Thyroid gland (tissue), 4 donors: ENCODE results near the gene PLEKHD1. TPM values are rescaled to one million over a fixed set of nuclear protein-coding genes. Genes with fewer than 3 reads are reported as not detected.
A peak's percentile ranks its signal among the peaks of the same experiment; 100 is the strongest.

ENCODE experiments used
- DNase-seq, 2 donors: peaks; one replicate each; pipeline ENCODE4 v3.0.0-alpha.2; 2019
- H3K27ac ChIP-seq, 3 donors: fragments of 200-600 bp; sonication (generic); 1 replicate in 2 of 3; 2 replicates in 1 of 3; pipeline ENCODE4 v1.5.1; 2016 to 2019; ENCODE audit warnings: mild to moderate bottlenecking in 1 of 3, moderate library complexity in 1 of 3
- H3K27me3 ChIP-seq: fragments of 200-600 bp; sonication (generic); one replicate; pipeline ENCODE4 v1.5.1; 2019
- H3K36me3 ChIP-seq, 2 donors: fragments of 200-600 bp; sonication (generic); one replicate each; pipeline ENCODE4 v1.5.1; 2016 to 2019
- H3K4me1 ChIP-seq, 2 donors: fragments of 200-600 bp; sonication (generic); one replicate each; pipeline ENCODE4 v1.5.1; 2017 to 2019
- H3K4me3 ChIP-seq, 3 donors: fragments of 200-600 bp; sonication (generic); replicated peaks in 1 of 3; 1 replicate in 2 of 3; 2 replicates in 1 of 3; pipeline ENCODE4 v1.5.1; 2016; ENCODE audit warnings: mild to moderate bottlenecking in 1 of 3
- H3K9me3 ChIP-seq: fragments of 200-600 bp; sonication (generic); one replicate; pipeline ENCODE4 v1.5.1; 2017
- POLR2A ChIP-seq, 2 donors: fragments of 450-650 bp; IDR thresholded peaks; one replicate each; pipeline ENCODE4 v1.6.1; 2017; ENCODE audit warnings: antibody characterized with exemption in 2 of 2, mild to moderate bottlenecking in 2 of 2, moderate library complexity in 1 of 2
- WGBS, 2 donors: methylation state at CpG; one replicate each; pipeline ENCODE4 v1.1.5; 2017; 5-methylcytosine and 5-hydroxymethylcytosine counted together
- intact Hi-C: fragments of 100-400 bp; cut with DNase I; formaldehyde crosslinking; loops from one replicate; pipeline ENCODE4 v1.15.1; 2023
- total RNA-seq, 4 donors: library from RNA; depleted of rRNA; stranded (reverse); fragments of >200 nt; gene quantifications; one replicate each; pipeline ENCODE4 v1.2.3, GENCODE V29; 2016
- TF ChIP-seq, protein P1 (sequence below), 6 experiments: fragments of 200-600 bp in 3 of 6; fragments of 450-650 bp in 3 of 6; sonication (generic) in 3 of 6; IDR thresholded peaks; one replicate each; pipeline ENCODE4 v1.5.1; 2016 to 2019; ENCODE audit warnings: antibody characterized with exemption in 6 of 6, mild to moderate bottlenecking in 2 of 6, inconsistent platforms in 1 of 6, moderate library complexity in 1 of 6

The PLEKHD1 gene
- total RNA-seq, 4 donors from 2014 or later = 0.40 to 7.6 (median 2.7) TPM

DNA sequence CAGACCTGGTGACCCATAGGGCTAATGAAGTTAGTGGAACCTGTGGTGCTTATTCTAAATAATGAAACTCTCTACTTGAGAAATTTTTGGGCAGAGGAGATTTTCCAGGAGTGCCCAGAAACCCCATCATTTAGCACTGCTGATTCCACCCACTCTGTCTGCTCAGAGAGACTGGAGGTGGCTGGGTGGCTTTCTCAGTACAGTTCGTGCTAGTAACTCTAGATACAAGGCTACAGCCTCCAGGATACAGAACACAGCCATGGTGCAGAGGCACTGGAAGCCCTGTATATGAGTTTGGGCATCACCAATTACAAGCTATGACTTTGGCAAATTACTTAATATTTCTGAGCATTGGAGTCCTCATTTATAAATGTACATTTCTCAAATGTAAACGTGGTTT is 57.8 kb downstream of the PLEKHD1 start:
- intact Hi-C loops = no loop called here

DNA sequence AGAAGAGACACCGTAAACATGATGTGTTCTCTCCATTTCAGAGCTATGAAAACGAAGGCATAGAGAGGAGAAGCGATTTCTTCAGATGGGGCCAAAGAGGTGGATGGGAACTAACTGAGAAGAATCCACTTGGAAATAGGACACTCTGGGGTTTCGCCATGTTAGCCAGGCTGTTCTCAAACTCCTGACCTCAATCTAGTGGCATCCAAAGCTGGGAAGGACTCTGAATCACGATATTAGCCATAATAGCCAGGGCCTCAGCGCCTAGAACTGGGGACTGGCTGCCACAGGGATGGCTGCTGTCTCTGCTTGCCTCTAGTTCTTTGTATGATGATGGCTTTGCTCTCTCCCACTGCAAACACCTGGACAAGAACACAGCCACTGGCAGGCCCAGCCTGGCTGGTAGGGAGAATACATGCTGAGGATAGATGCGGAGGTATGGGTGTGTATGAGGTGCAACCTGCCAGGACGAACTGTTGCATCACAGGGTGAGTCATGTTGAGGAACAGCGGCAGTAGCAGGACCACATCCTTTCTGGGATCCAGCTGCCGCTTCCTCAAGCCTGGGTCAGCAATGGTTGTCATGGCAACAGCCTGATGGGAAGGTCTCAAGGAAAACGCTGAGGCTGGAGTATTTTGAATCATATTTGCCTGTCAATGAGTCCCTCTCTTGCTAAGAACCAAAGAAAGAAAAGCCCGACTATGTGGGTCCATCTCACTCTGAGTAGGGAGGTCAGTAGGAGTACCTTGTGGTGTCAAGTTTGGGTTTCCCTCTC is 59.0 kb downstream of the PLEKHD1 start:
- H3K4me1 ChIP-seq = peaks cover 5 to 8% of the 10 kb centered on the region in 2 donors
- no peak overlapping the region for H3K4me3 ChIP-seq
- TF ChIP-seq, protein P1, sequence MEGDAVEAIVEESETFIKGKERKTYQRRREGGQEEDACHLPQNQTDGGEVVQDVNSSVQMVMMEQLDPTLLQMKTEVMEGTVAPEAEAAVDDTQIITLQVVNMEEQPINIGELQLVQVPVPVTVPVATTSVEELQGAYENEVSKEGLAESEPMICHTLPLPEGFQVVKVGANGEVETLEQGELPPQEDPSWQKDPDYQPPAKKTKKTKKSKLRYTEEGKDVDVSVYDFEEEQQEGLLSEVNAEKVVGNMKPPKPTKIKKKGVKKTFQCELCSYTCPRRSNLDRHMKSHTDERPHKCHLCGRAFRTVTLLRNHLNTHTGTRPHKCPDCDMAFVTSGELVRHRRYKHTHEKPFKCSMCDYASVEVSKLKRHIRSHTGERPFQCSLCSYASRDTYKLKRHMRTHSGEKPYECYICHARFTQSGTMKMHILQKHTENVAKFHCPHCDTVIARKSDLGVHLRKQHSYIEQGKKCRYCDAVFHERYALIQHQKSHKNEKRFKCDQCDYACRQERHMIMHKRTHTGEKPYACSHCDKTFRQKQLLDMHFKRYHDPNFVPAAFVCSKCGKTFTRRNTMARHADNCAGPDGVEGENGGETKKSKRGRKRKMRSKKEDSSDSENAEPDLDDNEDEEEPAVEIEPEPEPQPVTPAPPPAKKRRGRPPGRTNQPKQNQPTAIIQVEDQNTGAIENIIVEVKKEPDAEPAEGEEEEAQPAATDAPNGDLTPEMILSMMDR (IDR thresholded peaks at IDR 0.05) = no peak
- peak in 1 of 2 donors; percentile 8 for DNase-seq
- no peaks in the 10 kb centered on the region for H3K36me3 ChIP-seq
- H3K27ac ChIP-seq = no peak overlapping the region
- no peaks in the 10 kb centered on the region for H3K9me3 ChIP-seq
- intact Hi-C loops = no loop called here
- WGBS, 2 donors = 66 to 72% methylated on average over 12 of the region's 12 CpGs
- H3K27me3 ChIP-seq = no peaks in the 10 kb centered on the region

More for the DNA sequence above, 57.8 kb downstream of the PLEKHD1 start:
- Histone ChIP-seq H3K9me3 (no peaks in the 10 kb centered on the region), H3K4me3 (no peak overlapping the region), H3K4me1 (no peaks in the 10 kb centered on the region), H3K27me3 (no peaks in the 10 kb centered on the region), H3K27ac (no peak overlapping the region), H3K36me3 (no peaks in the 10 kb centered on the region)
- TF ChIP-seq POLR2A (IDR thresholded peaks at IDR 0.05) = no peak
- TF ChIP-seq, protein P1 (IDR thresholded peaks at IDR 0.05) = no peak
- no peak for DNase-seq
- 78 to 79% methylated on average over 2 of the region's 2 CpGs for WGBS, 2 donors

DNA sequence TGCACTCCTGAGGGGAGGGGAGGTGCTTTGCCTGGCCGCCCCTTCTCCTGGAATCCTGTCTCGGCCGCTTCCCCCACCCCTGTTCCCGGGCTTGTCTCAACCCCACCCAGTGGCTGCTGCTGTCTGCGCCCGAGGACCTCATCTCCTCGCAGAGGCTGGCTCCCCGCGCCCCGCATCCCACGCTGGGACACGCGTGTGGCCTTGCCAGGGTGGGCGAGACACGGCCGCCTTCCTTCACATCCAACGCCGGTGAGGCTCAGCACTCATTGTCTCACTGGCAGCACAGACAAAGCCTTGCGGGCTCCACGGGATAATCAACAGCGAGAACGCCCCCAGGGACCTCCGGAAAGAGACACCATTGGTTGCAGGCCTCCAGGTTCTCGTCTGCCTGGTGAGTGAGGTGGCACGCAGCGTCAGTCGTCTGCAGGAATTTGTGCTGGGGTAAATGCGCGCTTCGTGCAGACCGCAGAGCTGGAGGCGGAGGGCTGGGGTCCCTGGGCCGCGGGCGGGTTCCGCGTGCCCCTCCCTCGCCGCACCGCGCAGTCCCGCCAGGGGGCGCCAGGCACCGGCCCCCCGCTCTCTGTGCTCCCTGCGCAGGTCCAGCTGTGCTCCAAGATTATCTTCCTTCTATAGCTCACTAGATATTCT is 63.3 kb downstream of the PLEKHD1 start:
- intact Hi-C loops = no loop called here
- Histone ChIP-seq H3K4me3 (no peak overlapping the region), H3K27me3 (no peaks in the 10 kb centered on the region), H3K36me3 (no peaks in the 10 kb centered on the region), H3K4me1 (peaks cover 5 to 8% of the 10 kb centered on the region in 2 donors), H3K9me3 (no peaks in the 10 kb centered on the region), H3K27ac (no peak overlapping the region)
- TF ChIP-seq, protein P1 (IDR thresholded peaks at IDR 0.05) = peak in 5 of 6 experiments; percentile 25 to 57 (median 52)
- no peak for TF ChIP-seq POLR2A (IDR thresholded peaks at IDR 0.05)
- WGBS, 2 donors = 9 to 23% methylated on average over 14 to 34 of the region's 46 CpGs
- peak; percentile 9 to 14 for DNase-seq

DNA sequence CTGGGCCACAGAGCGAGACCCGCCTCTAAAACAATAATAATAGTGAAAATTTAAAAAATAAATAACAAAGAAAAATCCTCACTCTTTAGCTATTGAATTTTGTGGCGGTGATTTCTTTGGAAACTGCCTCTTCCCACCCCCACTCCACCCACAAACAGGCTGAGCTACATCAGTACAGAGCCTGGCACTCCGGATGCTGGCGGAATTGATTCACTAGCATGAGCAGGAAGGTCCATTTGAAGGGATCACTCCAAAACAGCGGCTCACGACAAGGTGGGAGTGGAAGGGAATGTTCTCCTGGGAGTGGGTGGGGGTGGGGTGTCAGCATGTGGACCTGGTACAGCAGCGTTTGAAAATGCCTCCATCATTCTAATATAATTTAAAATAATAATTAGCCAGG is 64.0 kb downstream of the PLEKHD1 start:
- no peak for DNase-seq
- TF ChIP-seq, protein P1 (IDR thresholded peaks at IDR 0.05) = no peak
- no peak for TF ChIP-seq POLR2A (IDR thresholded peaks at IDR 0.05)
- no peaks in the 10 kb centered on the region for H3K9me3 ChIP-seq
- peaks cover 5 to 8% of the 10 kb centered on the region in 2 donors for H3K4me1 ChIP-seq
- 85 to 90% methylated on average over 8 of the region's 8 CpGs for WGBS, 2 donors
- H3K36me3 ChIP-seq = no peaks in the 10 kb centered on the region
- intact Hi-C loops = no loop called here
- H3K27me3 ChIP-seq = no peaks in the 10 kb centered on the region
- H3K4me3 ChIP-seq = no peak overlapping the region
- H3K27ac ChIP-seq = no peak overlapping the region

DNA sequence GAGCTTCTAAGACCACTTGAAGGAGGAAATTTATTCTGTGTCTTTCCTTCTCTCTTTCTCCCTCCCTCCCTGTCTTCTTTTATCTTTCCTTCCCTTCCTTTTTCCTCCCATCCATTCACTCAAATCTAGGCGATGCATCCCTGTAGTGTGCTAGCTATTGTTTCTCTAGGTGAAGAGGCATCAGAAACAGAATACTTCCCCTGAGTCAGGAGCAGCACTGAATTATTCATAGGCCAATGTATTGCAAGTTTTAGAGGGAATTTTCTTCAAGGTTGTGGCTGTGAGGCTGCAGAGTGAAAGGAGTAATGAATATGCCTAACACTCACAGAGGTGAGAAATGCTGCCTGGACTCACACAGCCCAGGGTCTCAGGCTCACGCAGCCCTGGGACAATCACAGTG is 67.0 kb downstream of the PLEKHD1 start:
- 82 to 83% methylated on average over 2 of the region's 2 CpGs for WGBS, 2 donors
- no peak for TF ChIP-seq POLR2A (IDR thresholded peaks at IDR 0.05)
- TF ChIP-seq, protein P1 (IDR thresholded peaks at IDR 0.05) = no peak
- no peaks in the 10 kb centered on the region for H3K27me3 ChIP-seq
- DNase-seq = no peak
- H3K9me3 ChIP-seq = no peaks in the 10 kb centered on the region
- H3K36me3 ChIP-seq = no peaks in the 10 kb centered on the region
- intact Hi-C loops = no loop called here
- H3K4me3 ChIP-seq = no peak overlapping the region
- peaks cover 5 to 8% of the 10 kb centered on the region in 2 donors for H3K4me1 ChIP-seq
- H3K27ac ChIP-seq = no peak overlapping the region
